IPS-NIHi7 (cell line): ENCODE results near the gene NCBP3.
A peak's percentile ranks its signal among the peaks of the same experiment; 100 is the strongest.
"Not testable (repeated sequence)": the region's sequence is repeated elsewhere in the genome, so short reads cannot be mapped to it uniquely, and the experiment has no call there.

Experiments used
- DNase-seq: peaks from one replicate; pipeline ENCODE4 v3.0.0; 2012; ENCODE audit warnings: mixed read lengths; ENCODE audit errors: extremely low spot score

The NCBP3 gene

DNA sequence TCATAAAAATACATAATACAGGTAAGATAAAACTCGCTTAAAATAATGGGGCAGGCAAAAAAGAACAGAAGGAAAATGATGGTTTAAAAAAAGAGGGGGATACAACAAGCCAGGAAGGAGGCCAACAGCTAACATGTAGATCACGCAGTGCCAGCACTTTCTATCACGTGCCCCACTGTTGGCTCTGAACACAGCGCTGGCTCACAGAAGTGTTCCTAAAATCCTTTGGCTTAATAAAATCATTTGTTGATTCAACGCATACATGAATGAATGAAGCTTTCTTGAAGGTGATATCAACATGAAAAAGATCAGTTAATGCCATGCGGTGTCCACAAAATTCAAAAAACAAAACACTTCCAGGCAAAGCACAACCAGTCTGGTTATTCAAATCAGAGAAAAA is 53.6 kb downstream of the NCBP3 start:
- DNase-seq: no peak

DNA sequence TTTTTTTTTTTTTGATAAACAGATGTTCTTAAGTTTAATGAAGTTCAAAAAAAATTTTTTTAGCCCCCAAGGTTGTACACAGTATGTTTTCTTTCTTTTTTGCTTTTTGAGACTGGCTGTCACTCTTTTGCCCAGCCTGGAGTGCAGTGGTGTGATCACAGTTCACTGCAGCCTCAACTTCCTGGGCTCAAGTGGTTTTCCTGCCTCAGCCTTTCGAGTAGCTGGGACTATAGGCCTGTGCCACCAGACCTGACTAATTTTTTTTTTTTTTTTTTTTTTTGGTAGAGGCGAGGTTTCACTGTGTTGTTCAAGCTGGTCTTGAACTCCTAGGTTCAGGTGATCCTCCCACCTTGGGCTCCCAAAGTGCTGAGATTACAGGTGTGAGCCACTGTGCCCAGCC is 57.8 kb downstream of the NCBP3 start:
- DNase-seq: no peak

DNA sequence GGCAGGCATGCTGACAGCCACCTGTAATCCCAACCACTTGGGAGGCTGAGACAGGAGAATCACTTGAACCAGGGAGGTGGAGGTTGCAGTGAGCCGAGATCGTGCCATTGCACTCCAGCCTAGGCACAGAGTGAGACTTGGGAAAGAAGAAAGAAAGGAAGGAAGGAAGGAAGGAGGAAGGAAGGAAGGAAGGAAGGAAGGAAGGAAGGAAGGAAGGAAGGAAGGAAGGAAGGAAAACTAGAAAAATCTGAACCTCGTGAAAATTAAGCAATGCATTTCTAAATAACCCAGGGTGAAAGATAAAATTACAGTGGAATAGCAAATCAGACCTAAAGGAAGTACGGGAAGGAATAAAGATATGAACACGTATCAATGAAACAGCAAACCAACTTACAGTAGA is 60.7 kb downstream of the NCBP3 start:
- DNase-seq: not testable (repeated sequence)

DNA sequence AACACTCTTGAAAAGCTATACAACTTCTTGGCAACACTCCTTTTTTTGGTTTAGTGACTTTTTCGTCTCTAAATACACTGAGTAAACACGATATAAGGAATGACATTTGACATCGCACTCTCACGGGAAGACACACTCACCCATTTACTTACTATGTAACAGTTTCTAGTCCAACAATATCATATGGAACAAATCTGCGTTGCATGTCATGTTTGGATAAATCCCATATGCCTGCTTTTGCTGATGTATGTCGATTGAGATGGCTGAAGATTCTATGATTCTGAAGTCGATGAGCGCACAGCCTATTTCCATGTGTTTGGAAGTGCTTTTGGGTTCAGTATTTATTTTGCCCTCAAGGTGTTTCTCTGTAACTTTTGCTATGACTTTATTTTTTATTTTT is 63.3 kb downstream of the NCBP3 start:
- no peak for DNase-seq

DNA sequence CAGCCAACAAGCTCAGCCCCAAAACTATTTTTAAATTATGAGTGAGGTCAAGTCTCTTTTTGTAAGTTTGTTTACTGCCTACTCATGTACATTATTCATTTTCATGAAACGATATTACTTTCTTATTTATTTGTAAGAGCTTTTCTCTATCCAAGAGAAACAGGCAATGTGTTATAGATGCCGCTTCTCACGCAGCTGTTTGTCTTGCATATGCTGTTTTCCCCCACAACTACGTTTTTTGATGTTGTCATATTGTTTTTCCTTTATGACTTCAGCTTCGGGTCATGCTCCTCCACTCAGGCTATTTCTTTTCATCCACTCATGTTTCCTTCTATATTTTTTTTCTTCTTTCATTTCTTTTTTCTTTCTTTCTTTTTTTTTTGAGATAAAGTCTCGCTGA is 65.1 kb downstream of the NCBP3 start:
- no peak for DNase-seq

DNA sequence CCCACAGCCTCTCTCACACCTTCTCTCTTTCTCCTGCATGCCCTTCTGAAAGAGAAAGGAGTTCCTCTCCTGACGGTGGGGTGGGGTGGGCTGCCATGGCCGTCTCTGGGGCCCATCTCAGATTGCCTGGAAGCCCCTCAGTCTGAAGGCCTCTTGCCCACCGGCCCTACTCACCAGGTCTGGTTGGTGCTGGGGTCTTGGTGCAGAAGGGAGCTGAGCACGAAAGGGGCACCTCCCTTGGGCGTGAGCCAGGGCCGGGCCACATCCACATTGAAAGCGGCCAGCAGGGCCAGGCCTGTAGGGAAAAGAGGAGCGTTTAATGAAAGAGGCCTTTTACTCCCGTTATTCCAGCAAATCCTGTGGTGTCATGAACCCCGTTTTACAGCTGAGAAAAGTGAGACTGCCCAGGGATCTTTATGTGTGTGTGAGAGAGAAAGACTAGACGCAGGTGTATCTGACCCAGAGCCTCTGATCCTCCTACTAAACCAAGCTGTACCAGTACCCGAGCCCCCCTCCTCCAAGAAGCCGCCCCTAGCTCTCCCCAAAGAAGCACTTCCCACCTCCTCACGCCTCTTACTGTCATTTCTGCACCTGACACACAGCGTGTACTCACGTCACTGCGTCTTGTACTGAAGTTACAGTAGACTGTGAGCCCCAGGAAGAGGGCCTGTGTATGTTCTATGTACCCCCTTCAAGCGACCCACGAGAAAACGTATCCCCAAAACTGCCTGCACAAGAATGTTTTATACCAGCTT is 68.5 kb downstream of the NCBP3 start:
- DNase-seq: no peak

DNA sequence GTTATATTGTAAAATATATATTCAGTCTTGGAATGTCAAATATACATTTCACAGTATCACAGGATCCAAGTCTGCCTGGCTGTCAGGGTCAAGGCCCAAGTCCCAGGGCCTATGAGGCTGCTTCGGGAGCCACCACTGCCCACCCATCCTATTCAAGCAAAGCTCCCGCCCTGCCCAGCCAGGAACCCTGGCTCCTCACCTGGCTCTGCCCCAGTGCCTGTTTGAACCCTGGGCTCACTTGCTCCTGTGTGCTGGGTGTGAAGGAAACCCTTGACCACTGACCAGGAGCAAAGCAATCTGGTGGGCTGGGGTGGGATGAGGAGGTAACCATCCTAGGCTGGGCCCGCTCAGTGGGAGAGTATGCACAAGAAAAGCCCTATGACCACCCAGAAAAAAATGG is 72.1 kb downstream of the NCBP3 start:
- DNase-seq: no peak

DNA sequence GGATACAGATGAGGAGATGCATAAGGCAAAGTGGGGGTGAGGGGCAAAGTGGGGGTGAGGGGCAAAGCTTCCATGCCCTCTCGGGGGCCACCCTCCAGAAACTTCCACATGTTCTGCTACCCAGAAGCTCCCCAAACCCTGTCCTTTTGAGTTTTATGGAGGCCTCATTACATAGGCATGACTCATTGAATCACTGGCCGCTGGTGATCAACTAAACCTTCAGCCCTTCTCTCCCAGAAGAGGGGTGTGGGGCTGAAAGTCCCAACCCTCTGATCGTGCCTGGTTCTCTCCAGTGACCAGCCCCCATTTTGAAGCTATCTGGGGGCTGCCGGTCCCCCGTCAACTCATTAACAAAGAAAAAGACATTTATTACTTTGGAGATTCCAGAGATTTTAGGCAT is 72.5 kb downstream of the NCBP3 start:
- no peak for DNase-seq

DNA sequence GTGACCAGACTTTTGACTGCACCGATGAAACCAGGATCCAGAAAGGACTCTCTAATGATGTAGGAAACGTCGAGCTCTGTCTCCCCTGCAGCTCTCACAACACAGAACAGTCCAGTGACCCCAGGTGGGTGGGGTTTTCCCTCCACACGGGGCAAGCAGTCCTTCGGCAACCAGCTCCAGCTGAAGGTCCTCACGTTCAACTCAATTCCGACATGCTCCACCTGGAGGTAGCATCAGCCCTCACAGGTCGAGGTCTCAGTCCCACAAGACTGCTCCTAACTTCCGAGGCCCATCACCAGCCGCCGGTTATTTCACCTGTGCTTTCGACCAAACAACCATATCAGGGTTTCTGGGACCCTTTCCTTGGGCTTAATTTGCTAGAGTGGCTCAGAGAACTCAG is 73.3 kb downstream of the NCBP3 start:
- DNase-seq: peak; percentile 61

DNA sequence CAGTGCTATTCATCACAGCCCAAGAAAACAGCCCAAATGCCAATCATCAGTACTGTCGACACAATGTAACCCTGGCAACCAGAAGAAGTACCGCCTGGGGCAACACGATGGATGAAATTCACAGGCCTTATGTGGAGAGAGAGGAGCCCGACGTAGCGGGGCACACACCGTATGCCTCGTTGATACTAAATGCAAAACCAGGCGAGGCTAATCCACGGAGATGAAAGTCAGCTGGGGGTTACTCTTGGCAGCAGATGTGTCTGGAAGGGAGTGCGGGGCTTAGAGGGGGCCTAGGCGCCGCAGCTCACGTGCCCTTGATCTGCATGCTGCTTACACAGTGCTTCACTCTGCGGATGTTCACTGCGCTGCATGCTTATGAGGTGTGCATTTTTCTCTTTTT is 74.9 kb downstream of the NCBP3 start:
- no peak for DNase-seq

DNA sequence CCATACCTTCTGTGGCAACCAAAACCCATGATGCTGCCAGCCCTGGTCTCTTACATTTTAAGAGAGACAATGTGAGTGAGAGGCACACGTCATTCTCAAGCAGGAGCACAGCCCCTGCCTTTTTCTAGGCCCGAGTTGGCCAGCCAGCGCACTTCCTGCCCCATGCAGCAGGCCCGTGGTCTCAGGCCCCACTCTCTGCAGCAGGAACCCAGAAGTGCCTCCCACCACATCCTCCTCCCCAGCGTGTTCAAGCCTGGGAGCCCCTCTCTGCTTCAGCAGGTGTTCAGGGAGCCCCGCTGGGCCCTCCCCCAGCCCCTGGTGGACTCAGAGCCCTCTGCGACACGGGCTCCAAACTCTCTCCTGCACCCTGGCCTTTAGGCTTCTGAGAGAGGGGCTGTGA is 75.6 kb downstream of the NCBP3 start:
- no peak for DNase-seq

DNA sequence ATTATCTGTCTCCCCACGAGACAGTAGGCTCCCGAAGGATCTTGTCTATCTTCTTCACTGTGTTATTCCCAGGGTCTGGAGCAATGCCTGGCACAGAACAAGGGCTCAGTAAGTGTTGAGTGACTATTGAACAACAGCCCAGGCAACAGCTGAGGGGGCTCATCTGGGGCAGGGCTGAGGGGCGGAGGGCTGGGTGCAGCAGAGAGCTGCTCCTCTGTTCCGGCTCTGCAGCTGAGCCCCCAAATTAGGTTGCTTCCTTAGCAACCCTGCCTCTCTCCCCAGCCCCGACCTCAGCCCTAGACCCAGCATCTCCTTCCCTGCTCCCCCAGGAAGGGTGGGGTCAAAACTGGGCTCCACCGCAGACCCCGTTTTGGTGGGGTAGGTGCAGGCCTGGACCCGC is 77.3 kb downstream of the NCBP3 start:
- DNase-seq: no peak

DNA sequence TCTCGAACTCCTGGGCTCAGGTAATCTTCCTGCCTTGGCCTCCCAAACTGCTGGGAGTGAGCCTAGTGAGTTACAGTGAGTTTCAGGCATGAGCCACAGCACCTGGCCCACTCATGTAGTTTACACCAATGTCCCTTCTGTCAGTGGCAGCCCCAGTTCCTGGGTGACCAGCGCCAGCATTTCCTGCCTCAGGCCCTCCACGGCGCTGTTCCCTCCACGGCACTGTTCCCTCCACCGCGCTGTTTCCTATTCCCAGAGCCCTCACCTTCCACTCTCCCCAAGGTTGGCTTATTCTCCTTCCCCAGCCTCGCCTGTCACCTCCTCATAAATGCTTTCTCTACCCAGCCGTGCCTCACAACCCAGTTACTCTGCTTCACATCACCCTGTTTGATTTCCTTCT is 77.7 kb downstream of the NCBP3 start:
- DNase-seq: no peak

DNA sequence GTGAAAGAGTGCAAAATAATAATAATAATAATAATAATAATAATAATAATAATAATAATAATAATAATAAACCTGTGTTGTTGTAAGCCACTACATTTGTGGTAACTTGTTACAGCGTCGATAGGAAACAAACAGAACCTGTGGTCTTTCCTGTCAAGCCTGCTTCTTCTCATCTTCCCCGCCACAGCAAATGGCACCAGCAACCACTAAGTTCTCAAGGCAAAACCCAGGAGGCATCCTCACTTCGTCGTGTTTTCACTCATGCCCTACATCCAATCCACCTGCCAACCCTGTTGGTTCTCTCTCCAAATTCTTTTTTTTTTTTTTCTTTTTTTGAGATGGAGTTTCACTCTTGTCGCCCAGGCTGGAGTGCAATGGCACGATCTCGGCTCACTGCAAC is 79.3 kb downstream of the NCBP3 start:
- DNase-seq: no peak

DNA sequence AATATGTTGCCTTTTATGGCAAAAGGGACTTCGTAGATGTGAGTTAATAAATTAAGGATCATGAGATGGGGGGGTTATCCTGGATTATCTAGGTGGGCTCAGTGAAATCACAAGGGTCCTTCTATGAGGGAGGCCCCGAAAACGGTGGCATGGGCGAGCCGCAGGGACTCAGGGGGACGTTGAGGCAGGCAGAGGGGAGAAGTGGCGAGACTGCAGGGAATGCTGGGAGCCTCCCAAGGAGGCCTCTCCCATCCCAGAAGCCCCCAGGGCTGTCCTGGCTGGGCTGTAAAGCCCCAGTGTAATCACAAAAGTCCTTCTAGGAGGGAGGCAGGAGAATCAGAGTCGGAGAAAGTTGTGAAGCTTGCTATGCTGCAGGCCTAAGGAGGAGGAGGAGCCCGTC is 80.1 kb downstream of the NCBP3 start:
- no peak for DNase-seq

DNA sequence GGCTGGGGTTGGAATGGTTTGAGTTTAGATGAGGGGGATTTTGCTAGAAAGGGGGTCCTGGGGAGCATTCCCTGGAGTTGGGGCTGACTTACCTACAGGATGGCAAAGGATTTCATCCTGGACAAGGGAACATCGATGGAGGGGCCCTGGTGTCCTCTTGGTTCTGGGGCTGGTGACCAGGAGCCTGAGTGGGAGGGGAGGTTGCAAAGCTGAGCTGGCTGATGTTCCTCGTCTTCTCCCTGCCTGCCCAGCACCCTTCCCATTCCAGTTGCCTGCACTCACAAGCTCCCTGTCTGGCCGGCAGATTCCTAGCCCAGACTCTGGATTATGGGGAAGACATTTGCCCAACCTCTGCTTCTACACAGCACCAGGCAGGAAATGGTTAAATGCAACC is 82.3 kb downstream of the NCBP3 start:
- no peak for DNase-seq

DNA sequence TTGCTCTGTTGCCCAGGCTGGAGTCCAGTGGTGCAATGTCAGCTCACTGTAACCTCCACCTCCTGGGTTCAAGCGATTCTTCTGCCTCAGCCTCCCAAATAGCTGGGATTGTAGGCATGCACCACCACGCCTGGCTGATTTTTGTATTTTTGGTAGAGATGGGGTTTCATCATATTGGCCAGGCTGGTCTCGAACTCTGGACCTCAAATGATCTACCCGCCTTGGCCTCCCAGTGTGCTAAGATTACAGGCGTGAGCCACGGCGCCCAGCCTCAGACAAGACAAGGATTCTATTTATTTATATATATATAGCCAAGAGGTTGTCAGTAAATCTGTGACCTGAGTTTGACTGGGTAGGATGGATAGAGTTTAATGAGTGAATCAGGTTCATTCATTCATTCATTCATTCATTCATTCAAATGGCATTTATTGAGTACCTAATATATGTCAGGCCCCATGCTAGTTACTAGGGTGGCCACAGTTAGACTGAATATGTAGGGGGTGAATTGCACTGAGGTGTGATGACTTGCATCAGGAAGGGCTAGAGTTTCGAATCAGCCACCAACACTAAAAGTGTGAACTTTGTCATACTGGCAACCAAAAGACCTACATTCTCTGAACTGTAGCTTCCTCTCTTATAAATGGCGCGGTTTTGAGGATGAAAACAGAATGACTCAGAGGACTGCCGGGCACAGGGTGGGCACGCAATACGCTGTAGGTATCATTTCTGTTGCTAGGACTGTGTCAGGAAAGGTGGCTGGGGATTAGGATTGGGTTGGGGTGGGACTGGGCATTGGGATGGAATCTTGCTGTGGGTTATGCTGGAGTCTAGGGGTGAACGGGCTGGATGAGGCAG is 82.9 kb downstream of the NCBP3 start:
- DNase-seq: no peak

DNA sequence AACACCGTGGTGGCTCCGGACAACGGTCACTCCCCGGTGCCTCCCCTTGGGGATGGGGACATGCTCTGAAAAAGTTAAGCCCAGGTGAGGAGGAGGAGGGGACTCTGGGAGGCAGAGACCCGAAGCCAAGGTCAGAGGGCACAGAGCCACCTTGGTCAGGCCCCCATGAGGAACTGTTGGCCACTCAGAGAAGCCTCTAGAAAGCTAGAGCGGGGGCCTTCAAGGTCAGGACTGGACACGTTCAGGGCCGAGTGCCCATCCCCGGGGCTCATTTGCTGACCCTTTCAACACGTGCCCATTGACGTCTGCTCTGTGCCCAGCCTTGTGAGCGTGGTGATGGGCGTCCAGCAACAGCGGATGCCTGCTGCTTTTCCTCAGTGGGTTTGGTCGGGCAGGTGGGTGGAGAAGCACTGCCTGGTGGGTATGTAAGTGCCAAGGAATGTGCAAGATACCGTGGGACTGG is 84.1 kb downstream of the NCBP3 start:
- DNase-seq: no peak

DNA sequence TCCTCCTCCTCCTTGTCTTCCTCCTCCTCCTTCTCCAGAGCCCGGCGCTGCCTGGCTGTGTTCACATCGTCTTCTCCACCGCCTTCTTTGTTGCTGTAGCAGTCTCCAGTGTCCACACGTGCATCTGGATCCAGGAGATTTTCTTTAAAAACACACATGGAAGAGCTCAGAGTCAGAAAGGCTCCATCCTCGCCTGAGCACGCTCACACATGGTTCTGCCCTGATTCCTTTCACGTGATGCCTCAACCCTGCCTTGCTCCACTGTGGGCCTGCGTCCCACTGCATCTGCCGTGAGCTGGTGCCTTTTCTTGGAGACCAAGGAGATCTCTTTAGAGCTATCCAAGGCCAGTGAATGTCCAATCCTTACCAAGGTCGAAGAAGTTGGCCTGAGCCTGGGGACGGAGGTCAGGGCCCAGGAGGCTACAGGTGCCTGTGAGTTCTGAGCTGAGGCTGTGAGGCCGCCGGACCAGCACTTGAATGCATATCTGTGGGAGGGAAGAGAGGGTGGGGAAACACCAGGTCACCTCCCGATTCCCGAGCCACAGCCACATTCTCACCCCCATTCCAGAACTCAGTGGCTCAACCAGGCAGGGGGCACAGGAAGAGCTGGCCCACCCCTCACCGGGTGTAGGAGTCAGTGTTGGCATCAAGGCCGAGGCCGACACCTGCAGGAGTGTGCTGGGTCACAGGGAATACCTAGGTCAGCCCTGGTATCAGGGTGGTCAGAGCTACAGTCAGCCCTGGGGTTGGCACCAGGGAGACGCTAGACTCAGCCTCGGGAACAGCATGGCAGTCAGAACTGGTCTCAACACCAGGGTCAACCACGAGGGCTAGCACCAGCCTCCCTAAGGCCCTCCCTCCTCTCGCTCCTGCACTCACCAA is 84.8 kb downstream of the NCBP3 start:
- no peak for DNase-seq

DNA sequence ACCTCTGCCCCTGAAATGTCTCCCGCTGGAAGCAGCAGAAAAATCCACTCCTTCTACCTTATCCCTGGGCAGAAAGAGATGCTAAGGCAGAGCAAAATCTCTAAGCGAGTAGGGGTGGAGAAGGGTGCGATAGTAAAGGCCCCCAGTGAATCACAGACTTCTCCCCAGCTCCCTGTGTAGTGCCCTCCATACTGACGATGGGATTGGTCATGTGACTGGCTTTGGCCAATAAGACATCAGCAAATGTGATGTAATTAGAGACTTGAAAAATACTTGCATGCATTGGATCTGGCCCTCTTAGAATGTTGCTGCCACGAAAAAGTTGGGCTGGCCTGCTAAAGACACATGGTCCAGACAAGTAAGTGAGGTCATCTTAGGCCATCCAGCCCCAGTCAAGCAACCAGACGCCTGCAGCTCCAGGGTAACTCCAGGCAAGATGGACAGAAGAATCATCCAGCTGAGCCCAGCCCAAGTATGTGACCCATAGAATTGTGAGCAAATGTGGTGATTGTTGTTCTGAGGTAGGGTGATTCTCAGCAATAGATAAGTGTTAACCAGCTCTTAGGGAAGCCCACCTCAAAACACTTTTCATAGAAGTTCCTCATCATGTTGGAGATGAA is 86.3 kb downstream of the NCBP3 start:
- no peak for DNase-seq

DNA sequence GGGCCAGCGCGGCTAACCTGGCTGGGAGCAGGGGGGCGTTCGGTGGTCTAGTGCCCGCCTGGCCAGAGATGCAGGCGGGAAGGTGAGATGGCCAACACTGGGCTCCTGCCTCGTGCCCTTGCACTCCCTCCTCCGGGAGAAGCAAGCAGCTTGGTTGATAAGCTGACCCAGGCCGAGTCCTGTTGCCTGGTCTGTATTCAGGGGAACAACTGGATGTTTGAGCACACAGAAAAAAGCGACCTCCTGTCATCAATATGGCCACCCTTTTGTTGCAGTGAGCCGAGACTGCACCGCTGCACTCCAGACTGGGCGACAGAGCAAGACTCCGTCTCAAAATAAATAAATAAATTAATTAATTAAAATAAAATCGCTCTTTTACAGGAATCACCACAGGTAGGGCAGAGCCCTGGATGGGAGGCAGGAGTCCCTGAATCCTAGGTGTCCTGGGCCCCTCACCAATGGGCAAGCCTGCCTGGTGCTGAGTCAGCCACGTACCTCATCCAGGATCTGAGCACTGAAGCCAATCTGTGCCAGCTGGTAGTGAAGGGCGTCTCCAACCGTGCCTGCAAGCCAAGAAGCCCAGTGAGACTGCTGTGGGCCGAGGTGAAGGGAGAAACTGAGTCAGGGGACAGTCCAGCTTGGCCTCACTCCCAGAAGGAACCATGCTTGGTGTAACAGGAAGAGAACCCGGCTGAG is 90.6 kb downstream of the NCBP3 start:
- DNase-seq: no peak
